ENCODE results near the gene KCNK1. TPM values are rescaled to one million over a fixed set of nuclear protein-coding genes. Genes with fewer than 3 reads are reported as not detected.
"Not testable (repeated sequence)": the region's sequence is repeated elsewhere in the genome, so short reads cannot be mapped to it uniquely, and the experiment has no call there.

KCNK1 gene
- total RNA-seq, 1 experiment from 2014 or later: 39.1 TPM

DNA sequence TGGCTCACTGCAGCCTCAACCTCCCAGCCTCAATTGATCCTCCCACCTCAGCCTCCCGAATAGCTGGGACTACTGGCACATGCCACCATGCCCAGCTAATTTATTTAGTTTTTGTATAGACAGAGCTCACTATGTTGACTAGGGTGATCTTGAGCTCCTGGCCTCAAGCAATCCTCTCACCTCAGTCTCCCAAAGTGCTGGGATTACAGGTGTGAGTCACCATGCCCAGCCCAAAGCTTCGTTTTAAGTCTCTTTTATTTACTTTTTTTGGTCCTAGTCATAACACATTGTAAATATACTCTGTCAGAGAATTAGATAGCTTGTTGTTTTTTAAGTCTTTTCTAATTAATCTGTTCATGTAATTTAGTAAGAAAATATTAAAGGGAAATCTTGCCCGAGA, 42.8 kb downstream of the KCNK1 start:
- in situ Hi-C loops (cut with HindIII; ENCODE audit: low pct_unique_long_range_greater_than_20kb, low sequenced_read_pairs): no loop called here
- DNase-seq (ENCODE audit: low read depth): no peak

GRCh38 chr1:233657466-233657865, 43.6 kb downstream of the KCNK1 start:
- in situ Hi-C loops (cut with HindIII; ENCODE audit: low pct_unique_long_range_greater_than_20kb, low sequenced_read_pairs): no loop called here
- no peak for DNase-seq (ENCODE audit: low read depth)

DNA sequence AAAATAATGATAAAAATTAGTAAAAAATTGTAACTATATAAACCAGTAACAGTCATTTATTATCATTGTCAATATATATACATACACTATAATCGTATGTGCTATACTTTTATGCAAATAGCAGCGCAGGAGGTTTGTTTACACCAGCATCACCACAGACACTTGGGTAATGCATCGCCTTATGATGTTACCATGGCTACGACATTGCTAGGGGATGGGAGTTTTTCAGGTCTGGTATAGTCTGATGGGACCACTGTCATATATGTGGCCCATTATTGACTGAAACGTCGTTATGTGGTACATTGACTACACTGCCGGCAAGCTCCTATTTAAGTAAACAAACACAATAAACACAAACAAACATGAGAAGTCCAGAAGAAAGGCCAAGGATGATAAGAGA, 45.6 kb downstream of the KCNK1 start:
- in situ Hi-C loops (cut with HindIII; ENCODE audit: low pct_unique_long_range_greater_than_20kb, low sequenced_read_pairs): no loop called here
- DNase-seq (ENCODE audit: low read depth): no peak

GRCh38 chr1:233661376-233662159, 47.7 kb downstream of the KCNK1 start:
- in situ Hi-C loops (cut with HindIII; ENCODE audit: low pct_unique_long_range_greater_than_20kb, low sequenced_read_pairs): no loop called here

DNA sequence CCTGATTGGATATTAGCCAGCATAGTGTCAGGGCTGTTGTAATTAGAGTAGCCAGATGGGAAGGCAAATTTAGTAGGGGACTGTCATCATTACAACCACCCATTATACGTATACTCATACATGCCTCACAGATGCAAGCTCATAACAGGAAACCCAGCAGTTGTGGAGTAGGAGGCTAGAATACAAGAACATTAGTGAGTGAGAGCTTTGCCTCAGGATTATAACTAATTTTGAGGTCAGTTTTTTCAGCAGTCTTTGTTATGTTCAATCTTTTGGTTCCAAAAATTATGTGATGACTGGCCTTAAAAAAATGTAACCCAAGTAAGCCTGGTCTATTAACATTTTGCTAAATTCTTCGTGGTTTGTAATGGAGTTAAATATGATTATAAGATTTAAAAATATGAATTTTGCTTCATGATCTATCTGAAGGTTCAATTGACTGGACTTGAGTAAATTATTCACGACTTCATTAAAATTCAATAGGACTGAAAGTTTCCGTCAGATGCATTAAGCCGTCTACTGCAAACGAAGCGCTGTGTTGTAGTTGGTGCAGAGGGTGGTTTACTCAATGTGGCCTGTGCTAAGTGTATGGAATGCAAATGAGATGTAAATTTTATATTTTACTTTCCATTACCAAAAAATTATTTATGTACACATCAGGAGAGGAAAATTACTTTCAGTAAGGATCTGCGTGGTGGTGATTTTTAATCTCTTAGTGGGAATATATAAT, 48.8 kb downstream of the KCNK1 start:
- no peak for DNase-seq (ENCODE audit: low read depth)
- in situ Hi-C loops (cut with HindIII; ENCODE audit: low pct_unique_long_range_greater_than_20kb, low sequenced_read_pairs): no loop called here

More at GRCh38 chr1:233661376-233662159, 47.7 kb downstream of the KCNK1 start:
- DNase-seq (ENCODE audit: low read depth): no peak

- in situ Hi-C loops (cut with HindIII; ENCODE audit: low pct_unique_long_range_greater_than_20kb, low sequenced_read_pairs): no loop called here
- no peak for DNase-seq (ENCODE audit: low read depth)
These were observed 50.3 kb downstream of the KCNK1 start for GRCh38 chr1:233664253-233664652.

DNA sequence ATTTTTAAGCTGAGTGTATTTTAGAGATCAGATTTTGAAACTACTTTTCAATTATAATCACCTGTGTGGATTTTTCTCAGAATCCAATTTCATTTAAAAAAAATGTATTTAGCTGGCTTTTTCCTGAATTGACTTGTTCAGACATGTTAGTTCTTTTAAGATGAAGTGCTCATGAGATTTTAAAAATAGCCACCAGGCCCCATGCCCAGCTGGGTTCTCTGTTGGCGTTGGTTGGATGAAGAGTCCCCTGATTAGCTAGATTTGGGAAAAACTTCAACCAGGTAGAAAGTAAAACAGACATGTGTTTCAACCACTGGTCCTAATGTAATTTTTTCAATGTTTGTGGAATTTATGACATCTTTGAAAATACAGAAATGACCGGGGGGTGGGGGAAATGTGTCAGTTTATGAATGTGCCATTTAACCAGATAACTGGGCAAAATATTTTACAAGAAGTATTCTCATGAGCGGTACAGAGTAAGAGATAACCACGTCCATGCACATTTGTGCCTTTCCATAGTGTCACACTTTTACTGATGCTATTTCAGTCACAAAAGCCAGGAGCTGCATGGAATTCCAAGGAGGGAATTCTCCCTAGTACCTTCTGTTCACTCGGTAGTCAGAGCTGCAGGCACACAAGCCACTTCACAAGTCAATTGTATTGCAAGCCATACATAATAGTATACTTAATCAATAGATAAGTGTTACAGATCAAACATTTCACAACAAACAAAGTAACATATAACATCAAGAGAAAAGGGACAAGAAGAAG, 51.1 kb downstream of the KCNK1 start:
- DNase-seq (ENCODE audit: low read depth): no peak
- in situ Hi-C loops (cut with HindIII; ENCODE audit: low pct_unique_long_range_greater_than_20kb, low sequenced_read_pairs): no loop called here

- in situ Hi-C loops (cut with HindIII; ENCODE audit: low pct_unique_long_range_greater_than_20kb, low sequenced_read_pairs): no loop called here
- DNase-seq (ENCODE audit: low read depth): no peak
These were observed 51.8 kb downstream of the KCNK1 start for GRCh38 chr1:233665575-233666270.

DNA sequence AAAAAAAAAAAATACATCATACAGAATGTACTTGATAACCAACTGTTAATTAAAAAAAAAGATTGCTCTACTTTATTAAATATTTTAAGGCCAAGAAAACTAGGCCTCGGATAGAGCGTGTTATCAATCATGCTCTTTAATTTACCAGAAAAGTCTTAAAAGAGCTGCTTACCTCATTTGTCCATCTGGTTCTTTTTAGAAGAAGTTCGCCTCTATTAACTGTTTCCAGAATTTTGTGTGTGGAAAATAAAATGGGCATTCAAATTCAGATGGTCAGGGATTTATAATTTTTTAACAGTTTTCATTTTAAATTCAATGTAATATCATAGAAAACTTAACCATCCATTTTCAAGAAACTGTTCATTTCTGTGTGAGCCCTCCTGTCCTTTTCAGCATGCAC, 53.8 kb downstream of the KCNK1 start:
- DNase-seq (ENCODE audit: low read depth): no peak
- in situ Hi-C loops (cut with HindIII; ENCODE audit: low pct_unique_long_range_greater_than_20kb, low sequenced_read_pairs): no loop called here

- in situ Hi-C loops (cut with HindIII; ENCODE audit: low pct_unique_long_range_greater_than_20kb, low sequenced_read_pairs): no loop called here
- DNase-seq (ENCODE audit: low read depth): no peak
These were observed 54.3 kb downstream of the KCNK1 start for GRCh38 chr1:233668146-233668724.

DNA sequence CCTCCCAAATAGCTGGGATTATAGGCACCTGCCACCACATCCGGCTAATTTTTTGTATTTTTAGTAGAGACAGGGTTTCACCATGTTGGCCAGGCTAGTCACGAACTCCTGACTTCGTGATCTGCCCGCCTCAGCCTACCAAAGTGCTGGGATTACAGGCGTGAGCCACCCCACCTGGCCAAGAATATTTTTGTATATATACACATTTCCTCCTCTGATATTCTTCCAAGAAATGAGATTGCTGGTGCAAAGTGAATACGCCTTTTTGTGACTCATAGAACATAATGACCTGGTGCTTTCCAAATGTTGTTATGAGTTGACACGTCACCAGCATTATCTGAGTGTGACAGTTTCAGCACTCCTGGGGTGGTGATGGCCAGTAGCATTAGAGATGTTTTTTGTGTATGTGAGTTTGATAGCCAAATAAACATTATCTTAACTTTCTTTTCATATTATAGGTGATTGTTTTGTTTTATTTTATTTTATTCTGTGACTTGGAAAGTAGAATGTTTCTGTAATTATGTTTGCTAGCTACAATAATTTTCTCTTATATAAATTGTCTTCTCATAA, 54.9 kb downstream of the KCNK1 start:
- DNase-seq (ENCODE audit: low read depth): peak; percentile 90
- in situ Hi-C loops (cut with HindIII; ENCODE audit: low pct_unique_long_range_greater_than_20kb, low sequenced_read_pairs): no loop called here

GRCh38 chr1:233670363-233670762, 56.5 kb downstream of the KCNK1 start:
- DNase-seq (ENCODE audit: low read depth); in situ Hi-C loops (cut with HindIII; ENCODE audit: low pct_unique_long_range_greater_than_20kb, low sequenced_read_pairs): not testable (repeated sequence)

DNA sequence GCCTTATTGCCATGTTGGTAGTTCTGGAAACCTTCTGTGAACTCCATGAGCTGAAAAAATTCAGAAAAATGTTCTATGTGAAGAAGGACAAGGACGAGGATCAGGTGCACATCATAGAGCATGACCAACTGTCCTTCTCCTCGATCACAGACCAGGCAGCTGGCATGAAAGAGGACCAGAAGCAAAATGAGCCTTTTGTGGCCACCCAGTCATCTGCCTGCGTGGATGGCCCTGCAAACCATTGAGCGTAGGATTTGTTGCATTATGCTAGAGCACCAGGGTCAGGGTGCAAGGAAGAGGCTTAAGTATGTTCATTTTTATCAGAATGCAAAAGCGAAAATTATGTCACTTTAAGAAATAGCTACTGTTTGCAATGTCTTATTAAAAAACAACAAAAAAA, 57.4 kb downstream of the KCNK1 start:
- in situ Hi-C loops (cut with HindIII; ENCODE audit: low pct_unique_long_range_greater_than_20kb, low sequenced_read_pairs): no loop called here
- DNase-seq (ENCODE audit: low read depth): no peak

GRCh38 chr1:233672732-233673131, 58.8 kb downstream of the KCNK1 start:
- in situ Hi-C loops (cut with HindIII; ENCODE audit: low pct_unique_long_range_greater_than_20kb, low sequenced_read_pairs): no loop called here
- DNase-seq (ENCODE audit: low read depth): no peak

GRCh38 chr1:233673261-233673946, 59.5 kb downstream of the KCNK1 start:
- in situ Hi-C loops (cut with HindIII; ENCODE audit: low pct_unique_long_range_greater_than_20kb, low sequenced_read_pairs): no loop called here
- DNase-seq (ENCODE audit: low read depth): peak; percentile 82

DNA sequence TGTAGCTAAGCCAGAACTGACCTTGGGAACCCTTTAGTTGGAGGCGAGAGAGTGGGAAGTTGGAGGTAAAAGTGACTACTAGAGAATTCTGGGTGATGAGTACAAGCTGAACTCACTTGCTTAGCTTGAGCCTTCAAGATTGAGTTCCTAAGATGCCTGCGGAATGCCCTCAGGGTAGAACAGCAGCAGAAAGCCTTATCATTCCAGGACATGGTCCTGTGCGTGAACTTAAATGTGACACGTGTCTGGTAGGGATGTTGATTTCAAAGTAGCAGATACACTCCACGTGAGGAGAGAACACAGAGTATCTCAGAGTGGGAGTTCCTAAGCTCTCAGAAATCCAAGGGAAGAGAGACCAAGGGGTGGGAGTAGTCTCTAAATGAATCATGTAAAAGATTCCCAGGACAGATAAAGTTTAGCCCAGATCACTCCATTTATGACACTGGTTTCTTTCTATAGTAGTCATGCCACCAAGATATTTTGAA, 60.1 kb downstream of the KCNK1 start:
- in situ Hi-C loops (cut with HindIII; ENCODE audit: low pct_unique_long_range_greater_than_20kb, low sequenced_read_pairs): no loop called here
- DNase-seq (ENCODE audit: low read depth): peak; percentile 87

DNA sequence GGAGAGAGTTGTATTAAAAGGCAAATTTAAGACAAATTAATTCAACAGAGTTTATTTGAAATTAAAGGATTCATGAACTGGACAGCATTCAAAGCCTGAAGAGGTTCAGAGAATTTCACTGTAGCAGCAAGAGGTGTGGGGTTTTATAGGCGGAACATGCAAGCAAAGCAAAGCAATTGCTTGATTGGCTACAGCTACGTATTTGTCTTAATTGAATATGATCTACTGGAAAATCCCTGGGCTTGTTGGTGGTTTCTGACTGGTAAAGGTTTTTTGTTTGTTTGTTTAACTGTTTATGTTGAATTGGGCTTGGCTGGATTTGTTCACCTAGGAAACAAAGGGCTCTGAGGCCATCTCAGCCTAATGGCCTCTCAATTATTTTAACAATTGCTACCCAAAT, 61.5 kb downstream of the KCNK1 start:
- in situ Hi-C loops (cut with HindIII; ENCODE audit: low pct_unique_long_range_greater_than_20kb, low sequenced_read_pairs): no loop called here
- no peak for DNase-seq (ENCODE audit: low read depth)

Data from Caki2 (cell line).